HCT116 (cell line): ENCODE measurements around the gene GALNT13. TPM values are rescaled to one million over a fixed set of nuclear protein-coding genes. Genes with fewer than 3 reads are reported as not detected.

Source experiments
- ATAC-seq: fragments of 200-7000 bp; cut with Tn5 transposase; 2 replicates; pipeline ENCODE4 v1.9.1; 2020; ENCODE audit warnings: mild to moderate bottlenecking, moderate library complexity
- BruUV-seq: library from RNA; stranded (reverse); fragments of 400-500 nt; replicated peaks from 2 replicates; lab custom pipeline; 2021; lab: Mats Ljungman, UMichigan
- CTCF ChIA-PET: fragments of 300-600 bp; sonication (Branson Sonifier 250); formaldehyde crosslinking; loops from one replicate; lab custom pipeline; 2021; ENCODE audit warnings: antibody characterized with exemption; lab: Charles Lee
- POLR2A ChIA-PET: fragments of 300-600, 350-600 bp; sonication (Branson Sonifier 250); formaldehyde crosslinking; loops from one replicate; lab custom pipeline; 2021; ENCODE audit warnings: antibody characterized with exemption; lab: Charles Lee
- RAD21 ChIA-PET, 2 experiments: fragments of 300-600 bp; sonication (Branson Sonifier 250); formaldehyde crosslinking; loops; one replicate each; lab custom pipeline; 2023; ENCODE audit warnings: low total read pairs in 2 of 2; ENCODE audit not compliant: uncharacterized antibody in 2 of 2, unreplicated experiment in 2 of 2, low non-redundant PET in 1 of 2; lab: Charles Lee
- DNase-seq: peaks from one replicate; pipeline ENCODE4 v3.0.0-alpha.2; 2010; ENCODE audit warnings: low read depth, low spot score
- H2AFZ ChIP-seq: fragments of 200-600 bp; shearing (Covaris generic), sonication (generic); 2 replicates; pipeline ENCODE4 v1.6.1; 2017; ENCODE audit warnings: low read depth, mixed run types, mixed read lengths, antibody characterized with exemption, low read length; ENCODE audit not compliant: poor library complexity, severe bottlenecking
- H3K27ac ChIP-seq: 2 replicates; pipeline ENCODE4 v1.5.1; 2012; ENCODE audit warnings: low read depth, low read length
- H3K27me3 ChIP-seq: fragments of 200-600 bp; sonication (generic); 2 replicates; pipeline ENCODE4 v1.6.1; 2016; ENCODE audit warnings: mixed run types, low read length, mixed read lengths; ENCODE audit not compliant: insufficient read depth
- H3K36me3 ChIP-seq, 2 experiments: fragments of 200-500 bp in 1 of 2; fragments of 200-600 bp in 1 of 2; sonication (Bioruptor generic) in 1 of 2; sonication (generic) in 1 of 2; 2 replicates each; pipeline versions ENCODE4 v1.5.1 to v1.6.1; 2014 to 2016; ENCODE audit warnings: low read length in 2 of 2, inconsistent platforms in 1 of 2, mixed read lengths in 1 of 2, mixed run types in 1 of 2; ENCODE audit not compliant: insufficient read depth in 2 of 2, control insufficient read depth in 1 of 2
- H3K4me1 ChIP-seq, 2 experiments: fragments of 200-600 bp in 1 of 2; sonication (generic) in 1 of 2; 2 replicates each; pipeline versions ENCODE4 v1.5.1 to v1.6.1; 2012 to 2017; ENCODE audit warnings: low read length in 2 of 2, inconsistent platforms in 1 of 2, mild to moderate bottlenecking in 1 of 2, mixed read lengths in 1 of 2, mixed run types in 1 of 2, moderate library complexity in 1 of 2; ENCODE audit not compliant: insufficient read depth in 2 of 2, control insufficient read depth in 1 of 2
- H3K4me2 ChIP-seq: fragments of 200-600 bp; sonication (generic); 2 replicates; pipeline ENCODE4 v1.6.1; 2017; ENCODE audit warnings: mixed run types, low read length, mixed read lengths
- H3K4me3 ChIP-seq, 2 experiments: fragments of 200-600 bp in 1 of 2; sonication (generic) in 1 of 2; replicated peaks in 1 of 2; 2 replicates each; pipeline ENCODE4 v1.5.1; 2011 to 2016; ENCODE audit warnings: low read length in 2 of 2, control low read depth in 1 of 2, low read depth in 1 of 2, mild to moderate bottlenecking in 1 of 2, mixed read lengths in 1 of 2, mixed run types in 1 of 2
- H3K79me2 ChIP-seq: fragments of 200-600 bp; sonication (generic); 2 replicates; pipeline ENCODE4 v1.6.1; 2017; ENCODE audit warnings: mild to moderate bottlenecking, mixed run types, low read length, moderate library complexity, mixed read lengths; ENCODE audit not compliant: insufficient read depth
- H3K9ac ChIP-seq: fragments of 200-600 bp; sonication (generic); 2 replicates; pipeline ENCODE4 v1.6.1; 2016; ENCODE audit warnings: low read length, mixed read lengths
- H3K9me2 ChIP-seq: fragments of 200-600 bp; sonication (generic), shearing (Covaris generic); 2 replicates; pipeline ENCODE4 v1.6.1; 2017; ENCODE audit warnings: mixed run types, mild to moderate bottlenecking, moderate library complexity; ENCODE audit not compliant: insufficient read depth
- H3K9me3 ChIP-seq, 2 experiments: fragments of 200-500 bp in 1 of 2; fragments of 200-600 bp in 1 of 2; sonication (Bioruptor generic) in 1 of 2; sonication (generic) in 1 of 2; 2 replicates each; pipeline ENCODE4 v1.6.1; 2014 to 2017; ENCODE audit warnings: low read length in 2 of 2, mixed read lengths in 2 of 2, inconsistent platforms in 1 of 2, low read depth in 1 of 2, mild to moderate bottlenecking in 1 of 2, mixed run types in 1 of 2, moderate library complexity in 1 of 2; ENCODE audit not compliant: control insufficient read depth in 1 of 2, insufficient read depth in 1 of 2
- H4K20me1 ChIP-seq: fragments of 200-600 bp; sonication (generic), shearing (Covaris generic); 2 replicates; pipeline ENCODE4 v1.6.1; 2017; ENCODE audit warnings: mixed run types, mild to moderate bottlenecking, moderate library complexity; ENCODE audit not compliant: insufficient read depth
- CBX3 ChIP-seq: IDR thresholded peaks from 2 replicates; pipeline ENCODE4 v1.6.1; 2012; ENCODE audit warnings: low read depth
- CEBPB ChIP-seq: IDR thresholded peaks from 2 replicates; pipeline ENCODE4 v1.6.1; 2012; ENCODE audit warnings: low read depth
- EGR1 ChIP-seq: IDR thresholded peaks from 2 replicates; pipeline ENCODE4 v1.6.1; 2012; ENCODE audit warnings: low read depth
- EZH2 ChIP-seq: fragments of 200-600 bp; sonication (generic); IDR thresholded peaks from 2 replicates; pipeline ENCODE4 v1.6.1; 2017; ENCODE audit warnings: antibody characterized with exemption, mixed run types
- EZH2phosphoT487 ChIP-seq: fragments of 200-600 bp; IDR thresholded peaks from 2 replicates; pipeline ENCODE4 v1.6.1; 2018; ENCODE audit warnings: antibody characterized with exemption, borderline replicate concordance
- FOSL1 ChIP-seq: IDR thresholded peaks from 2 replicates; pipeline ENCODE4 v1.6.1; 2012; ENCODE audit warnings: low read depth
- JUND ChIP-seq: IDR thresholded peaks from 2 replicates; pipeline ENCODE4 v1.6.1; 2012
- POLR2AphosphoS5 ChIP-seq: IDR thresholded peaks from 2 replicates; pipeline ENCODE4 v1.6.1; 2011; ENCODE audit warnings: mild to moderate bottlenecking, low read depth, low read length, moderate library complexity
- RAD21 ChIP-seq: IDR thresholded peaks from 2 replicates; pipeline ENCODE4 v1.6.1; 2012; ENCODE audit warnings: low read depth, mild to moderate bottlenecking
- SIN3A ChIP-seq: IDR thresholded peaks from 2 replicates; pipeline ENCODE4 v1.6.1; 2012; ENCODE audit warnings: low read depth
- SP1 ChIP-seq: IDR thresholded peaks from 2 replicates; pipeline ENCODE4 v1.6.1; 2012; ENCODE audit warnings: low read depth
- SRF ChIP-seq: IDR thresholded peaks from 2 replicates; pipeline ENCODE4 v1.6.1; 2012; ENCODE audit warnings: low read depth
- TCF7L2 ChIP-seq: IDR thresholded peaks from 2 replicates; pipeline ENCODE4 v1.7.0; 2011; ENCODE audit warnings: borderline replicate concordance, inconsistent platforms; ENCODE audit not compliant: insufficient read depth, insufficient read length; ENCODE audit errors: extremely low read depth
- YY1 ChIP-seq: IDR thresholded peaks from 2 replicates; pipeline ENCODE4 v1.6.1; 2011; ENCODE audit warnings: low read length, low read depth, moderate library complexity, mild to moderate bottlenecking; ENCODE audit not compliant: insufficient replicate concordance; ENCODE audit errors: extremely low read depth
- ZFX ChIP-seq: fragments of 450-650 bp; IDR thresholded peaks from 2 replicates; pipeline ENCODE4 v1.6.1; 2017
- intact Hi-C: fragments of 100-400 bp; cut with micrococcal nuclease; formaldehyde crosslinking; loops from 2 replicates; pipeline ENCODE4 v1.10.0; 2022
- total RNA-seq: library from RNA; stranded (reverse); gene quantifications from one replicate; pipeline ENCODE4 v1.2.1, GENCODE V29; 2021; ENCODE audit not compliant: unreplicated experiment
- TF ChIP-seq, protein P1 (sequence below), 3 experiments: fragments of 200-600 bp in 1 of 3; sonication (generic) in 1 of 3; IDR thresholded peaks in 2 of 3; conservative IDR thresholded peaks in 1 of 3; 2 replicates each; pipeline ENCODE4 v1.5.1; 2012 to 2017; ENCODE audit warnings: low read depth in 2 of 3, low read length in 2 of 3, antibody characterized with exemption in 1 of 3, borderline replicate concordance in 1 of 3, control low read depth in 1 of 3, mild to moderate bottlenecking in 1 of 3, mixed read lengths in 1 of 3, mixed run types in 1 of 3, moderate library complexity in 1 of 3; ENCODE audit not compliant: insufficient read depth in 1 of 3
- TF ChIP-seq, protein P2 (sequence below): IDR thresholded peaks from 2 replicates; pipeline ENCODE4 v1.6.1; 2012
- TF ChIP-seq, protein P3 (sequence below): IDR thresholded peaks from 2 replicates; pipeline ENCODE4 v1.6.1; 2012
- TF ChIP-seq, protein P4 (sequence below): IDR thresholded peaks from 2 replicates; pipeline ENCODE4 v1.6.1; 2011; ENCODE audit warnings: mild to moderate bottlenecking, low read length, moderate library complexity; ENCODE audit not compliant: insufficient replicate concordance; ENCODE audit errors: extremely low read depth

Gene GALNT13
- total RNA-seq, 1 experiment from 2014 or later: 0.44 TPM

DNA sequence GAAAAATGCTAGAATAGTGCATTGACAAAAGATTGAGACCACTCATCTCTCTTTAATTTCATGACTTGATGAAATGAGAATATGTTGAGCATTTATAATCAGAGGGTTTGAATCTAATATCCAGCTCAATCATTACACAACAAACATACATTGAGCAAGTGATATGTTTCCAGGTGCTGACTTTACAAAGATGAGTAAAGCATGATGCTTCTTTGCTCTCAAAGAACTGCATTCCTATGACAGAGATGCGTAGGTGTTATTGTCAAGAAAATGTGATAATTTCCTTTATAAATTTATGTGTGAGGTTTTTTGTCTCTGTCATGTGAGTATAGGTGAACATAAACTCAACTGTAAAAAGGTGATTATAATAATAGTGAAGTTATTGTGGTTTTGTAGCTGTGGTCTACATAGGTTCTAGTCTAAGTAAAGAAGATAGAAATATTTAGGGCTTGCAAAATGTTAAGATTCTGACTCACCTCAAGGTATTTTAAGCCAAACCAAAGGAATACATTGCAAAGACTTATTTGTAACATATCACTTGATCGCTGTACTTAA is 389.8 kb downstream of the GALNT13 start:
- Histone ChIP-seq H3K9me3 (no peaks in the 10 kb centered on the region), H3K27me3 (no peaks in the 10 kb centered on the region), H3K79me2 (no peaks in the 10 kb centered on the region), H3K4me3 (no peak overlapping the region), H4K20me1 (no peaks in the 10 kb centered on the region), H3K4me1 (peaks cover 0 to 8% of the 10 kb centered on the region in 2 experiments; a peak in 2 of 4 replicates), H3K27ac (no peak overlapping the region), H2AFZ (no peak overlapping the region), H3K9me2 (no peaks in the 10 kb centered on the region), H3K4me2 (no peak overlapping the region), H3K36me3 (no peaks in the 10 kb centered on the region), H3K9ac (no peak overlapping the region)
- intact Hi-C loops: no loop called here
- ChIA-PET CTCF (no interaction called here), RAD21 (no interaction called here), POLR2A (no interaction called here)
- DNase-seq (no peak), ATAC-seq (no peak)
- BruUV-seq: no TSS peak
- TF ChIP-seq RAD21: no peak

DNA sequence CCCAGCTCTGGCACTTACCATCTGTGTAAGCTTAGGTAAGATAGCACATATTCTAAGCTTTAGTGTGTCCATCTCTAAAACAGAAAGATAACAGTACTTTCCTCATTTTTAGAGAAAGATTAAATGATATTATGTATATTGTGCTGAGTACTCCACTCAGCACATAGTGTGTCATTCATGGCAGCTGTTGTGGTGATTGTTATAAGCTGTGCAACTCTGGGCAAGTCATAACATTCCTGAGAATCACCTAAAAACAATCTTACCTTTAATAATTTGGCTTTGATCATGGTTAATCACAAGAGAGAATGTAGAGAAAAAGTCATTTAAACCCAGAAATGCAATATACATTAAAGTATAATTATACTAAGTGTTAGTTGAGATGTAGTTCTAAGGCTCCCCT is 391.5 kb downstream of the GALNT13 start:
- Histone ChIP-seq H3K27me3 (no peaks in the 10 kb centered on the region), H4K20me1 (no peaks in the 10 kb centered on the region), H3K9ac (no peak overlapping the region), H3K4me1 (peaks cover 0 to 8% of the 10 kb centered on the region in 2 experiments; a peak in 2 of 4 replicates), H3K9me3 (no peaks in the 10 kb centered on the region), H3K79me2 (no peaks in the 10 kb centered on the region), H3K27ac (no peak overlapping the region), H3K4me3 (no peak overlapping the region), H3K9me2 (no peaks in the 10 kb centered on the region), H2AFZ (no peak overlapping the region), H3K36me3 (no peaks in the 10 kb centered on the region), H3K4me2 (no peak overlapping the region)
- CTCF ChIA-PET: no interaction called here
- POLR2A ChIA-PET: no interaction called here
- ATAC-seq (no peak), DNase-seq (no peak)
- intact Hi-C loops: no loop called here
- RAD21 ChIA-PET: no interaction called here
- BruUV-seq: no TSS peak
- TF ChIP-seq YY1: no peak
- no peak for TF ChIP-seq TCF7L2
- TF ChIP-seq FOSL1: no peak
- no peak for TF ChIP-seq SIN3A
- TF ChIP-seq, protein P1, sequence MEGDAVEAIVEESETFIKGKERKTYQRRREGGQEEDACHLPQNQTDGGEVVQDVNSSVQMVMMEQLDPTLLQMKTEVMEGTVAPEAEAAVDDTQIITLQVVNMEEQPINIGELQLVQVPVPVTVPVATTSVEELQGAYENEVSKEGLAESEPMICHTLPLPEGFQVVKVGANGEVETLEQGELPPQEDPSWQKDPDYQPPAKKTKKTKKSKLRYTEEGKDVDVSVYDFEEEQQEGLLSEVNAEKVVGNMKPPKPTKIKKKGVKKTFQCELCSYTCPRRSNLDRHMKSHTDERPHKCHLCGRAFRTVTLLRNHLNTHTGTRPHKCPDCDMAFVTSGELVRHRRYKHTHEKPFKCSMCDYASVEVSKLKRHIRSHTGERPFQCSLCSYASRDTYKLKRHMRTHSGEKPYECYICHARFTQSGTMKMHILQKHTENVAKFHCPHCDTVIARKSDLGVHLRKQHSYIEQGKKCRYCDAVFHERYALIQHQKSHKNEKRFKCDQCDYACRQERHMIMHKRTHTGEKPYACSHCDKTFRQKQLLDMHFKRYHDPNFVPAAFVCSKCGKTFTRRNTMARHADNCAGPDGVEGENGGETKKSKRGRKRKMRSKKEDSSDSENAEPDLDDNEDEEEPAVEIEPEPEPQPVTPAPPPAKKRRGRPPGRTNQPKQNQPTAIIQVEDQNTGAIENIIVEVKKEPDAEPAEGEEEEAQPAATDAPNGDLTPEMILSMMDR (IDR thresholded peaks at IDR 0.05 in 2 of 3, conservative IDR thresholded peaks at IDR 0.05 in 1 of 3; ENCODE audit: borderline replicate concordance in 1 of 3, insufficient read depth in 1 of 3, low read depth in 2 of 3, low read length in 2 of 3): no peak
- no peak for TF ChIP-seq EGR1
- TF ChIP-seq ZFX: no peak
- TF ChIP-seq, protein P2, sequence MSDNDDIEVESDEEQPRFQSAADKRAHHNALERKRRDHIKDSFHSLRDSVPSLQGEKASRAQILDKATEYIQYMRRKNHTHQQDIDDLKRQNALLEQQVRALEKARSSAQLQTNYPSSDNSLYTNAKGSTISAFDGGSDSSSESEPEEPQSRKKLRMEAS: no peak
- TF ChIP-seq CBX3: no peak
- no peak for TF ChIP-seq SP1
- TF ChIP-seq SRF: no peak
- no peak for TF ChIP-seq CEBPB
- TF ChIP-seq, protein P3, sequence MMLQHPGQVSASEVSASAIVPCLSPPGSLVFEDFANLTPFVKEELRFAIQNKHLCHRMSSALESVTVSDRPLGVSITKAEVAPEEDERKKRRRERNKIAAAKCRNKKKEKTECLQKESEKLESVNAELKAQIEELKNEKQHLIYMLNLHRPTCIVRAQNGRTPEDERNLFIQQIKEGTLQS: no peak
- TF ChIP-seq EZH2: no peak
- no peak for TF ChIP-seq EZH2phosphoT487
- TF ChIP-seq JUND: no peak
- no peak for TF ChIP-seq POLR2AphosphoS5
- TF ChIP-seq, protein P4, sequence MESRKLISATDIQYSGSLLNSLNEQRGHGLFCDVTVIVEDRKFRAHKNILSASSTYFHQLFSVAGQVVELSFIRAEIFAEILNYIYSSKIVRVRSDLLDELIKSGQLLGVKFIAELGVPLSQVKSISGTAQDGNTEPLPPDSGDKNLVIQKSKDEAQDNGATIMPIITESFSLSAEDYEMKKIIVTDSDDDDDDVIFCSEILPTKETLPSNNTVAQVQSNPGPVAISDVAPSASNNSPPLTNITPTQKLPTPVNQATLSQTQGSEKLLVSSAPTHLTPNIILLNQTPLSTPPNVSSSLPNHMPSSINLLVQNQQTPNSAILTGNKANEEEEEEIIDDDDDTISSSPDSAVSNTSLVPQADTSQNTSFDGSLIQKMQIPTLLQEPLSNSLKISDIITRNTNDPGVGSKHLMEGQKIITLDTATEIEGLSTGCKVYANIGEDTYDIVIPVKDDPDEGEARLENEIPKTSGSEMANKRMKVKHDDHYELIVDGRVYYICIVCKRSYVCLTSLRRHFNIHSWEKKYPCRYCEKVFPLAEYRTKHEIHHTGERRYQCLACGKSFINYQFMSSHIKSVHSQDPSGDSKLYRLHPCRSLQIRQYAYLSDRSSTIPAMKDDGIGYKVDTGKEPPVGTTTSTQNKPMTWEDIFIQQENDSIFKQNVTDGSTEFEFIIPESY: no peak
